GM12801 (cell line): ENCODE measurements around the gene ASXL2.

ENCODE experiments used
- TF ChIP-seq, protein P1 (sequence below): IDR thresholded peaks from one replicate; pipeline ENCODE4 v1.5.1; 2011; ENCODE audit warnings: control low read depth; ENCODE audit not compliant: insufficient read length; ENCODE audit errors: extremely low read depth

ASXL2 gene

DNA sequence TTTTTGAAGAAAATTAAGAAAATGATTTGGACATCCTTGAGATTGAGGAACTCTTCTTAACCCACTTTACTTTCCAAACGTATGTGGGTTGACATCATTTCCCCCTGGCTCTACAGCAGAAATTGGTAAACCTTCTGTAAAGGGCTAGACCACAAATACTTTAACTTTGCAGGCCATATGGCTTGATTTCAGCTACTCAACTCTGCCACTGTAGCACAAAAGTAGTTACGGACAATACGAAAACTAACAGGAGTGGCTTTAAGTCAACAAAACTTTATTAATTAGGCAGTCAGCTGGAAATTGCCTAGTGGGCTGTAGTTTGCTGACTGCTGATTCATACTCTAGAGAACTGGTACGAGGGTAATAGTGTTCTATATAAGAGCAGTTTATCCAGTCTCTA lies 121.8 kb downstream of the ASXL2 start:
- TF ChIP-seq, protein P1, sequence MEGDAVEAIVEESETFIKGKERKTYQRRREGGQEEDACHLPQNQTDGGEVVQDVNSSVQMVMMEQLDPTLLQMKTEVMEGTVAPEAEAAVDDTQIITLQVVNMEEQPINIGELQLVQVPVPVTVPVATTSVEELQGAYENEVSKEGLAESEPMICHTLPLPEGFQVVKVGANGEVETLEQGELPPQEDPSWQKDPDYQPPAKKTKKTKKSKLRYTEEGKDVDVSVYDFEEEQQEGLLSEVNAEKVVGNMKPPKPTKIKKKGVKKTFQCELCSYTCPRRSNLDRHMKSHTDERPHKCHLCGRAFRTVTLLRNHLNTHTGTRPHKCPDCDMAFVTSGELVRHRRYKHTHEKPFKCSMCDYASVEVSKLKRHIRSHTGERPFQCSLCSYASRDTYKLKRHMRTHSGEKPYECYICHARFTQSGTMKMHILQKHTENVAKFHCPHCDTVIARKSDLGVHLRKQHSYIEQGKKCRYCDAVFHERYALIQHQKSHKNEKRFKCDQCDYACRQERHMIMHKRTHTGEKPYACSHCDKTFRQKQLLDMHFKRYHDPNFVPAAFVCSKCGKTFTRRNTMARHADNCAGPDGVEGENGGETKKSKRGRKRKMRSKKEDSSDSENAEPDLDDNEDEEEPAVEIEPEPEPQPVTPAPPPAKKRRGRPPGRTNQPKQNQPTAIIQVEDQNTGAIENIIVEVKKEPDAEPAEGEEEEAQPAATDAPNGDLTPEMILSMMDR, result no peak

DNA sequence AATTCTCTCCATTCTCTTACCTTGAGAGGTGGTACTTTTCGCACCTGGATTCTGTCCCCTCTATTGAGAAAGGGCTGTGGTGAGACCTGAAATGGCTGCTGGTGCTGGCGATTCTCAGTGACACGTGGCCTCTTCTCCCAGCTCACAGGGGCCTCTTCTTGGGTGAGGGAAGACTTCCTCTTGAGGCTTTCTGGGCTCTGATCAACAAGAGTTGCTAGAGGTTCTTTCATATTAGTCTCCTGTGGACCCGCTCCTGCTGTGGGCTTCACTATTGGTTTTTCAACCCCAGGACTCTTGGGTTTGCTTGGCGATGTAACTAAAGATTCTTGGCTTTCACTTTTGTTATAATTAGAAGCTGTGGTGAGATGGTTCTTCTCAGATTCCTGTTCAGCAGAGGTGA lies 128.6 kb downstream of the ASXL2 start:
- TF ChIP-seq, protein P1, result no peak

- TF ChIP-seq, protein P1, result no peak
Measured at GRCh38 chr2:25744055-25744454, 134.2 kb downstream of the ASXL2 start.

DNA sequence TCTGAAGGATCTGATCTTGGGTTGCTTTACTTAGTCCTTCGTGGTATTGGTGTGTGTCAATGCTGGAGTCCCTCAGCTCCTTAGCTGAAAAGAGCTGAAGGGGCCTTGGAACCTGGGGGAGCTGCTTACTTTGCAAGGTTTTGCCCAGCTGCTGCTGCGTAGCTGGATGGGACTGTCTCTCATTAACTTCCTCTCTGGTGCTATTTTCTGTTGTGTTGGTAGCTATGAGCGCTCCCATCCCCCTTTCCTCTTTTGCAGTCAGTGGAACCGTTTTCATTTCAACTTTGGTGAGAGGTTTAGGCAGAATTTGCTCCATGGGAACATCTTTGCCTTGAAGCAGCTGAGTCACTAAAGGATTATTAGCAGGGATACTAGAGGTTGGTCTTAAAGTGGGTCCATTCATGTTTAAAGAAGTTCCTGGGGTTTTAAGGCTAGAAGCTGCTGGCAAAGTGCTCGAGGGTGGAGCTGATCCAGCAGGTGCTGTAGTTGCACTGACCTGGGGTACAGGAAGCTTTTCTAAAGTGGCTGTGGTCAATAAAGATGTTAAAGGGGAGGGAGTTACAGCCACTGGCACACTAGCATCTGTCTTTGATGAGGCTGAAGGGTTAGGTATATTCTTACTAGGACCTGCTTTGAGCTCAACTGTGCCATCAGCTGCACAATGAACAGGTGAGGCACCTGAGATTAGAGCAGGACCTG lies 135.0 kb downstream of the ASXL2 start:
- TF ChIP-seq, protein P1, result no peak

DNA sequence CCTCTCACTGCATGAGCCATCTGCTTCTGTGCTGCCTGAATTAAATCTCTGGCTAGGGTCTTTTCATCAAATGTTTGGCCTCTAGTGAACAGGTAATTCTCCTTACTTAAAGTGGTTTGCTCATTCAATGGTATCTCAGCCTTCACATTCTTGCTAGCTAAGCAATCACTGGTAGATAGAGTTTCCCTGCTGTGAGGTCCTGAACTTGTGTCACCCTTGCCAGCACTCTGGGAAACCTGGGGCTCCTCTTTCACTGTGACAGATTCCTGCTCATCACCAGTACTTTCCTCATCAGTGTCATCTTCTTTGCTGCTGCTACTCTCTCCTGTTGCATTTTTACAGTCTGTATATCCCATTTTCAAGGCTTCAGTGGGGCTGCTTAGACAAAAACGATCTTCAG lies 135.8 kb downstream of the ASXL2 start:
- TF ChIP-seq, protein P1, result no peak

DNA sequence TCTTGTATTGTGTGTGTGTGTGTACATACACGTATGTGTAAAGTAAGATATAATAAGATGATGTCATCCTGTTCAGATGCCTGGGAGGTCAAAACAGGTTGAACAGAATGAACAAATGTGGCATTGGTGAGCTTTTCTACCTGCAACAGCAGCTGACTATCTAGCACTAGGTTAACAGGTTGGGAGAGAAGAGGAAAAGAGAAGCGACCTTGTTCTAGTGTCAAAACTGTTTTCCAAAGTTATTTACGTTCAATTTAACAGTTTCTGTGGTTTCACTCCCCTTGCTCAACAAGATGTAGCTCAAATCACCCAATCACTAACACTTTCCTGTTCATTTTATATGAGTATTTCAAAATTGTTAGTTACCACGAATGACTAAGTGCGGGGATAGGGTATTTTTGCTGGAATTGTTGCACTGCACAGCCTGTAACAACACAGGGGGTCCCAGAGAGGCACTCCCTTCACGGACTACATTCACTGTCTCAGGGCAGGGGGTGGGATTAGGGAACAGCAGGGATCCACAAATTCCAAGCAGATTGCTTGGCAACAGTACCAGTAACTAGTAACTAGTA lies 137.4 kb downstream of the ASXL2 start:
- TF ChIP-seq, protein P1, result no peak

DNA sequence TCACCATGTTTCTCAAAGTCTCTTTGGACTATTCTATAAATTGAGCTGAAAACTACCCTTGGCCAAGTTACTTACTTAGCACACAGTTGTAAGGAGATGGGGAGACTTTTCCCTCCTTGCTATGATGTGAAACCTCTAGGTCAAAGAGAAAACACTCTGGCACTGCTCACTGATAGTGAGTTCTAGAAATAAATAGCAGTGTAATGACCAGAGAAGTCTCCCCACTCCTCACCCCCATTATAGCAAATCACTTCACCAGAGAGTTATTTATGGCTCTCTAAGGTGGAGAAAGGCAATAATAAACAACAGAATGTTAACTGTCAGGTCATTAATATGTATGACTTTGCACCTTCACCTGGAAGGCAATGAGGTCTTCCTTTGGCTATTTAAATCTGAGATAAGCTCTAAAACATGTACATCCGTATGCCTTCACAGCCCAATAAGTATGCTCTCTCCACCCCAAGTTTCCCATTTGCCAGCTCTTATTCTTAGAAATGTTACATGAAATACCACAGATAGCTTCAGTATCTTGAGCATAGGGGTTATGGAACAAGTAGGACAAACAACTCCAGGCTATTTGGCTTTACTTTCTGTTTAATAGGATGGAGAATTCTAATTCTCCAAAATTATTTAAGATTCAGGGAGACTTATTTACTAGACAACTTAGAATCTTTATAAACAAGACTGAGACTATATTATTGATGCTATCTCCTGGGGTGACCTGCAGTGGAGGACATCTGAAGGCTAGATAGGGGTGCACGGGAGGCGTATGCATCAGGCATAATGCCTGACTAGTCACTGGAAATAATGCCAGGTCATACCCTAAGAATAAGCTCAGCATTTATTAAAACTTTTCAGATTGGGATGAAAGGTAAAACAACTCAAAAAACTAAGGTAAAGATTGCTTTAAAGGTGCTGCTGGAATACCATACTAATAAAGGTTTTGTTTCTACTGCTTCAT lies 139.6 kb downstream of the ASXL2 start:
- TF ChIP-seq, protein P1, result no peak
